ENCODE data around the gene TTC13.
A peak's percentile ranks its signal among the peaks of the same experiment; 100 is the strongest.

TTC13 gene

GRCh38 chr1:230982696-230983095 is 4.0 kb upstream of the TTC13 start:
- TF ChIP-seq CTCF (conservative IDR thresholded peaks at IDR 0.05; ENCODE audit: control insufficient read depth, insufficient read depth, low read depth, low read length), result no peak
- DNase-seq (ENCODE audit: low read depth), result peak; percentile 75
- H3K4me3 ChIP-seq (ENCODE audit: control insufficient read depth, low read depth, low read length), result no peak overlapping the region

GRCh38 chr1:230979952-230980351 is 1.3 kb upstream of the TTC13 start:
- no peak for TF ChIP-seq CTCF (conservative IDR thresholded peaks at IDR 0.05; ENCODE audit: control insufficient read depth, insufficient read depth, low read depth, low read length)
- H3K4me3 ChIP-seq (ENCODE audit: control insufficient read depth, low read depth, low read length), result peak overlapping the region; percentile 77
- no peak for DNase-seq (ENCODE audit: low read depth)

GRCh38 chr1:230979389-230979716 is 692 bp upstream of the TTC13 start:
- no peak for DNase-seq (ENCODE audit: low read depth)
- peak overlapping the region; percentile 77 for H3K4me3 ChIP-seq (ENCODE audit: control insufficient read depth, low read depth, low read length)
- no peak for TF ChIP-seq CTCF (conservative IDR thresholded peaks at IDR 0.05; ENCODE audit: control insufficient read depth, insufficient read depth, low read depth, low read length)

GRCh38 chr1:230977761-230978490 is 735 bp downstream of the TTC13 start:
- DNase-seq (ENCODE audit: low read depth), result peak; percentile 28
- TF ChIP-seq CTCF (conservative IDR thresholded peaks at IDR 0.05; ENCODE audit: control insufficient read depth, insufficient read depth, low read depth, low read length), result no peak
- peak overlapping the region; percentile 77 for H3K4me3 ChIP-seq (ENCODE audit: control insufficient read depth, low read depth, low read length)

- H3K4me3 ChIP-seq (ENCODE audit: control insufficient read depth, low read depth, low read length), result peak overlapping the region; percentile 77
- no peak for DNase-seq (ENCODE audit: low read depth)
- TF ChIP-seq CTCF (conservative IDR thresholded peaks at IDR 0.05; ENCODE audit: control insufficient read depth, insufficient read depth, low read depth, low read length), result no peak
Observed at GRCh38 chr1:230976825-230977747, 1.6 kb downstream of the TTC13 start.

- no peak for DNase-seq (ENCODE audit: low read depth)
- TF ChIP-seq CTCF (conservative IDR thresholded peaks at IDR 0.05; ENCODE audit: control insufficient read depth, insufficient read depth, low read depth, low read length), result no peak
- no peak overlapping the region for H3K4me3 ChIP-seq (ENCODE audit: control insufficient read depth, low read depth, low read length)
Observed at GRCh38 chr1:230976360-230976759, 2.3 kb downstream of the TTC13 start.
